GM18499 (cell line): ENCODE results near the gene SPIB.

Source experiments
- ATAC-seq: cut with Tn5 transposase; IDR thresholded peaks from one replicate; pipeline ENCODE4 v1.9.1; 2021; ENCODE audit warnings: moderate number of reproducible peaks; ENCODE audit not compliant: insufficient read depth, unreplicated experiment

SPIB gene

DNA sequence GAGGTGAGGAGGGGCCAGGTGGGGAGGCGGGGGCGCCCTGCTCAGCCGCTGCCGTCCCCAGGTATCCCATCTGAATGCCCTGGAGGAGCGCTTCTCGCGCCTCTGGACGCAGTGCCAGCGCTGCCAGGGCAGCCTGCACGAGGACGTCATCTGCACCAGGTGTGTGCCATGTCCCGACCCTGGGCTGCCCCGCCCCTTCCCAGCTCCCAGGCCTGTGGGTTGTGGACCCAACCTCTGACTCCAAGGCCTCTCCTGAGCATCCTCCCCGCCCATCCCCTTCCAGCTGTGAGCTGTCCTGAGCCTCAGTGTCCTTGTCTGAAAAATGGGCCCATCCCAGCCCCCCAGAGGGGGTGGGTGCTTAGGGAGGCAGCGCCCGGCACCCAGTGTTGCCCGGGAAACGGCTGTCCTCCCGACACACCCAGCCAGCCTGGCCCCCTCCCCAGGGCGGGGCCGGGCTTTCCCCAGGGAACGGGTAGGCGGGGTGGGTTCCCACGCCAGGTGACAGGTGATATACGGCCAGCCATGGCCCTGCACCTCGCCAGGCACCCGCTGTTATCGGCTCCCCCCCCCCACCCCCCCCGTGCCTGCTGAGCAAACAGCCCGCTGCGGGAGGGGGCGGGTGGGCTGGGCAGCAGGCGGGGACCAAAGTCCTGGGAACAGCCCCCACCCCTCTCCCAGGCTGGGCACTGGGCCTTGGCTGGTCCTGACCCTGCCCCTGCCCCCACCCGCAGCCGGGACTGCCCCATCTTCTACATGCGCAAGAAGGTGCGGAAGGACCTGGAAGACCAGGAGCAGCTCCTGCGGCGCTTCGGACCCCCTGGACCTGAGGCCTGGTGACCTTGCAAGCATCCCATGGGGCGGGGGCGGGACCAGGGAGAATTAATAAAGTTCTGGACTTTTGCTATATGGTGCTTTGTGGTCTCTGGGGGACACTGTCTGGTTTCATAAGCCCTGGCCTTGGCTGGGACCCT is 1.3 kb upstream of the SPIB start:
- ATAC-seq: no peak

- no peak for ATAC-seq
Observed at GRCh38 chr19:50419022-50419579, 363 bp downstream of the SPIB start.

DNA sequence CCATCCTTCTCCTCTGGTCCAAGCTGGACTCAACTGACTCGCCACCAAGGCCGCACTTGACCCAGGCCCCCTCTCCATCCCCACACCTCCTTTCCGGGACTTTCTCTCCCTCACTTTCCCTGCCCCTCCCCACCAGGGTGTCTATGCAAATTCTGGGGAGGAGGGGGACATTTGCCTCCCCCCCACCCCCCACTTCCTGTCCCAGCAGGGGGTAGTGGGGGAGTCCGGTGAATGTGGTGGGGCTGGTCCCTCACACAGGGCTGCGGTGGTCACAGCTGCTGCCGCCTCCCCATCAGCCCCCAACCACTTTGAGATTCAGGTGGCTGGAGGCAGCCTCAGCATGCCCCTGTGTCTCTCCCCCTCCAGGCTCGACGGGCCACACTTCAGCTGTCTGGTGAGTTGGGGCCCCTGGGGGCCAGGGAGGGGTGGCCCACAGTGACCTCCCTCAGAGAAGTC is 870 bp downstream of the SPIB start:
- ATAC-seq: no peak

DNA sequence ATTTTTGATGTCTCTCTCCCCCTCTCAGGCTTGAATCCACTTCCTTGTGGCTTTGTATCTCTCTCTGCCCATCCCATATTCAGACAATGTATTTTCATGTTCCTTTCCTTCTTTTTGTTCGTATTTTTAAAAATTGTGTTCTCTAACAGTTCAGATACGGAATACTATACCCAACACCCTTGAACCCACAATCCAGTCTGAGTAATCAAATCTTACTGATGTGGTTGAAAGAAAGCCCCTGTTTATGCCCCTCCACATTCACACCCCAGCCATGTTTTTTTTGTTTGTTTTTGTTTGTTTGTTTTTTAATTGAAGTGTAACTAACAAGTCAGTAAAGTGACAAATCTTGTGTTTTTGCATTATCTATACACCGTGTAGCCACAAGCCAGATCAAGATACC is 1.4 kb downstream of the SPIB start:
- ATAC-seq: no peak

- ATAC-seq: no peak
Observed at GRCh38 chr19:50420808-50421207, 2.1 kb downstream of the SPIB start.

DNA sequence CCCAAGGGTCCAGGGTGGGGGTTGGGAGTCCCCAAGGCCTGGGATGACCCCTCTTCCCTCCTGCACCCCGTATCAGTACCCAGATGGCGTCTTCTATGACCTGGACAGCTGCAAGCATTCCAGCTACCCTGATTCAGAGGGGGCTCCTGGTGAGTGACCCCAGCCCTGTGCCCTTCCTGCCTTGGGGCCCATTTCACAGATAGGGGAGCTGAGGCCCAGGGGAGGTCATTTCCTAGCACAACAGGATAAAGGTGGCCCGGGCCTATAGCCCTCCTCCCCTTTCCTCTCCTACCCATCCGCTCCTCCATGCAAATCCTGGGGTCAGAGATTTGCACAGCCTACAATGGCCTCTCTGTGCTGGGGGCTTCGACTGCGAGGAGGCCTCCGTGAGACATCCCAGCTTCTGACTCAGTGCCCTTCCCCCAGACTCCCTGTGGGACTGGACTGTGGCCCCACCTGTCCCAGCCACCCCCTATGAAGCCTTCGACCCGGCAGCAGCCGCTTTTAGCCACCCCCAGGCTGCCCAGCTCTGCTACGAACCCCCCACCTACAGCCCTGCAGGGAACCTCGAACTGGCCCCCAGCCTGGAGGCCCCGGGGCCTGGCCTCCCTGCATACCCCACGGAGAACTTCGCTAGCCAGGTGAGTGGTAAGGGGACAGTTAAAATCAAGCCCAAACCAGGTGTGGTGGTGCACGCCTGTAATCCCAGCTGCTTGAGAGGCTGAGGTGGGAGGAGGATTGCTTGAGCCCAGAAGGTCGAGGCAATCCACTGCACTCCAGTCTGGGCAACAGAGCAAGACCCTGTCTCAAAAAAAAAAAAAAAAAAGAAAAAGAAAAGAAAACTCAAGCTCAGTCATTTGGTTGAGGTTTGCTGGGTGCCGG is 3.9 kb downstream of the SPIB start:
- ATAC-seq: no peak

GRCh38 chr19:50423279-50424113 is 4.8 kb downstream of the SPIB start:
- ATAC-seq: no peak

GRCh38 chr19:50425581-50425980 is 6.8 kb downstream of the SPIB start:
- ATAC-seq: no peak

DNA sequence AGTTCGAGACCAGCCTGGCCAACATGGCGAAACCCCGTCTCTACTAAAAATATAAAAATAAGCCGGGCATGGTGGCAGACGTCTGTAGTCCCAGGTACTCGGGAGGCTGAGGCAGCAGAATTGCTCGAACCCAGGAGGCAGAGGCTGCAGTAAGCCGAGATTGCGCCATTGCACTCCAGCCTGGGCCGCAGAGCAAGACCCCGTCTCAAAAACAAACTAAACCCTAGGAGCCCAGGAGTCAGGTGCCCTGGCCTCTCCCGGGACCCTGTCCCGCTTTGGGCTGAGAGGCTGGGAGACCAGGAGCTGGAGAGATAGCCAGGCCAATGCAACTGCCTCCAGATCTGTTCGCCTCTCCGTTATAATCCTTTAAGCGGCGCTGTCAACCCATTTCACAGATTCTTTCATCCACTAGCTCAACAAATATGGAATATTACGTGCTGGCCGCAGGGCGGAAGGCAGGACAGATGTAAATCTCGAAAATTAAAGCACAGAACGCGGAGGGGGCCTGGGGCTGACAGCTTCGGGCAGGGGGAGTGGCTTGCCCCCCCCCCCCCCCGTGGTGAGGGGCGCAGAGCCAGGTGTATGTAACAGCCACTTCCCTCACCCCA is 8.7 kb downstream of the SPIB start:
- no peak for ATAC-seq

- ATAC-seq: no peak
Observed at GRCh38 chr19:50427997-50428425, 9.3 kb downstream of the SPIB start.

GRCh38 chr19:50428772-50429463 is 10.2 kb downstream of the SPIB start:
- ATAC-seq: no peak

GRCh38 chr19:50430888-50431342 is 12.2 kb downstream of the SPIB start:
- no peak for ATAC-seq

DNA sequence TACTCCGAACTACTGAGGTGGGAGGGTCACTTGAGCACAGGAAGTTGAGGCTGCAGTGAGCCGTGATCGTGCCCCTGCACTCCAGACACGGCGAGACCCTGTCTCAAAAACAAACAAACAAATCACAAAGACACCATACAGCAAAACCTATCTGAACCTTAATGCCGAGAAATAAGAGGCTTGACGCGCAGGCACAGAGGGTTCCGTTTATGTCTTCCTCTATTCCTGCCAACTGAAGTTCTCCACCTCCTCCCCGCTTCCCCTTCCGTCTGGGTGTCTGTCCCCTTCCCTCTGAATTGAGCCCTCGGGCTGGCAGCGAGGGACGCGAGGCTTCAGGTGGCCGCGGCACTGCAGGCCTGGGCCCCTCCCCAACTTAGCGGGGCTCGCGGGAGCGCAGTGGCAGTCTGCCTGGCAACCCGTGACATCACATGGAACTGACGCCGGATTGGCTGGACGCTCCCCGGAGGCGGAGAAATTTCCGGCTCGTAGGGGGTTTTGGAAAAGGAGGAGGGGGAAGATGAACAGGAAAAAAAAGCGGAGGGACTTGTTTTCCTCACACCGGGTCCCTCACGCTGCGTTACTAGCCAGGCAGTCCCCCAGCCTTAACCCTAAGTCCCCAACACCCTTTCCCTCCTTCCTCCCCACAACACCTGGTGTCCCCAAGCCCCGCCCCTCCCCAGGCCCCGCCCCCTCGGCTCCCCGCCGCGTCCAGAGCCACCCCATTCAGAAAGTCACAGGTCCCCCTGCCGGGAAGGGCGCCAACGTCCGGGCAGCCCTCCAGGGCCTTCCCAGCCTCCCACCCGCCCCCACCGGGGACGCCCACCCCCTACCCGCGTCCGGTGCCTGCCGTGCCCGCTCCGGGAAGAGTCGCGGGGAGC is 12.8 kb downstream of the SPIB start:
- no peak for ATAC-seq

GRCh38 chr19:50432221-50433028 is 13.7 kb downstream of the SPIB start, which contains the start of gene MYBPC2:
TSS of gene MYBPC2 (plus strand) at chr19:50432892. CDS start at chr19:50432954, 62 bp downstream.
- ATAC-seq: no peak

GRCh38 chr19:50433201-50434180 is 14.8 kb downstream of the SPIB start:
- ATAC-seq: no peak

GRCh38 chr19:50434525-50434924 is 15.8 kb downstream of the SPIB start:
- ATAC-seq: no peak
